CD14-positive monocyte (primary cell): ENCODE data around the gene MBP. TPM values are rescaled to one million over a fixed set of nuclear protein-coding genes. Genes with fewer than 3 reads are reported as not detected.

Experiments used
- DNase-seq, 3 donors: peaks; one replicate each; pipeline ENCODE4 v3.0.0-alpha.2; 2011 to 2022
- H2AFZ ChIP-seq: 2 replicates; pipeline ENCODE4 v1.6.0; 2012; ENCODE audit warnings: mild to moderate bottlenecking, low read depth, low read length, inconsistent platforms; ENCODE audit not compliant: insufficient read depth, poor library complexity, severe bottlenecking
- H3K27ac ChIP-seq, 2 donors: 1 replicate in 1 of 2; 2 replicates in 1 of 2; pipeline ENCODE4 v1.5.1; 2012 to 2013; ENCODE audit warnings: low read length in 2 of 2, control low read depth in 1 of 2, inconsistent platforms in 1 of 2, low read depth in 1 of 2, mild to moderate bottlenecking in 1 of 2
- H3K27me3 ChIP-seq, 2 donors: one replicate each; pipeline versions ENCODE4 v1.6.0 to v1.6.1; 2011 to 2013; ENCODE audit warnings: low read length in 2 of 2; ENCODE audit not compliant: control insufficient read depth in 2 of 2, insufficient read depth in 2 of 2
- H3K36me3 ChIP-seq, 2 donors: replicated peaks in 1 of 2; 1 replicate in 1 of 2; 2 replicates in 1 of 2; pipeline versions ENCODE4 v1.5.1 to v1.6.1; 2012 to 2013; ENCODE audit warnings: low read length in 2 of 2, control low read depth in 1 of 2, inconsistent platforms in 1 of 2, mild to moderate bottlenecking in 1 of 2; ENCODE audit not compliant: insufficient read depth in 2 of 2, control insufficient read depth in 1 of 2
- H3K4me1 ChIP-seq, 2 donors: 1 replicate in 1 of 2; 2 replicates in 1 of 2; pipeline versions ENCODE4 v1.5.1 to v1.6.1; 2012 to 2013; ENCODE audit warnings: low read length in 2 of 2, control low read depth in 1 of 2, inconsistent platforms in 1 of 2, mild to moderate bottlenecking in 1 of 2, moderate library complexity in 1 of 2; ENCODE audit not compliant: insufficient read depth in 2 of 2, control insufficient read depth in 1 of 2
- H3K4me2 ChIP-seq: replicated peaks from 2 replicates; pipeline ENCODE3; 2012; ENCODE audit warnings: low read length, moderate library complexity, mild to moderate bottlenecking; ENCODE audit not compliant: poor library complexity, severe bottlenecking; ENCODE audit errors: extremely low read depth
- H3K4me3 ChIP-seq, 3 experiments: fragments of 200-600 bp in 1 of 3; sonication (generic) in 1 of 3; replicated peaks in 1 of 3; 1 replicate in 2 of 3; 2 replicates in 1 of 3; pipeline ENCODE4 v1.5.1; 2011 to 2013; ENCODE audit warnings: low read length in 3 of 3, mild to moderate bottlenecking in 3 of 3, control low read depth in 2 of 3, low read depth in 2 of 3, inconsistent platforms in 1 of 3, moderate library complexity in 1 of 3
- H3K79me2 ChIP-seq: 2 replicates; pipeline ENCODE4 v1.6.0; 2012; ENCODE audit warnings: mild to moderate bottlenecking, control low read depth, inconsistent platforms, low read length, moderate library complexity; ENCODE audit not compliant: insufficient read depth
- H3K9ac ChIP-seq: 2 replicates; pipeline ENCODE4 v1.6.0; 2017; ENCODE audit warnings: low read length, mild to moderate bottlenecking; ENCODE audit not compliant: insufficient read depth, poor library complexity, severe bottlenecking
- H3K9me3 ChIP-seq, 2 donors: replicated peaks in 1 of 2; 1 replicate in 1 of 2; 2 replicates in 1 of 2; pipeline versions ENCODE4 v1.5.1 to v1.6.1; 2012 to 2013; ENCODE audit warnings: low read length in 2 of 2, control low read depth in 1 of 2; ENCODE audit not compliant: control insufficient read depth in 1 of 2, insufficient read depth in 1 of 2
- H4K20me1 ChIP-seq: 2 replicates; pipeline ENCODE4 v1.6.0; 2012; ENCODE audit warnings: mild to moderate bottlenecking, low read length, control low read depth, moderate library complexity; ENCODE audit not compliant: insufficient read depth
- H3K27ac Mint-ChIP-seq, 7 donors: one replicate each; pipeline ENCODE4 v1.8.0; 2020; ENCODE audit warnings: mild to moderate bottlenecking in 7 of 7, mixed read lengths in 7 of 7, moderate library complexity in 6 of 7, inconsistent platforms in 2 of 7
- H3K27me3 Mint-ChIP-seq, 3 donors: one replicate each; pipeline ENCODE4 v1.8.0; 2021 to 2022; ENCODE audit warnings: low read depth in 3 of 3, mild to moderate bottlenecking in 3 of 3, mixed read lengths in 3 of 3, moderate library complexity in 3 of 3, inconsistent platforms in 1 of 3
- H3K36me3 Mint-ChIP-seq, 2 donors: one replicate each; pipeline ENCODE4 v1.8.0; 2020; ENCODE audit warnings: mixed read lengths in 2 of 2, inconsistent platforms in 1 of 2, mild to moderate bottlenecking in 1 of 2
- H3K4me1 Mint-ChIP-seq: one replicate; pipeline ENCODE4 v1.8.0; 2020; ENCODE audit warnings: mild to moderate bottlenecking, mixed read lengths
- H3K4me3 Mint-ChIP-seq, 2 donors: one replicate each; pipeline ENCODE4 v1.8.0; 2020; ENCODE audit warnings: mild to moderate bottlenecking in 2 of 2, mixed read lengths in 2 of 2, moderate library complexity in 1 of 2
- H3K9me3 Mint-ChIP-seq, 7 donors: one replicate each; pipeline ENCODE4 v1.8.0; 2020 to 2022; ENCODE audit warnings: mixed read lengths in 7 of 7, mild to moderate bottlenecking in 6 of 7, moderate library complexity in 6 of 7, inconsistent platforms in 2 of 7
- WGBS: methylation state at CpG from one replicate; pipeline ENCODE4 v1.1.5; 2013; ENCODE audit warnings: missing lambda C conversion rate; ENCODE audit not compliant: insufficient coverage; 5-methylcytosine and 5-hydroxymethylcytosine counted together
- intact Hi-C, 2 donors: fragments of 100-400 bp; cut with micrococcal nuclease; formaldehyde crosslinking; loops; one replicate each; pipeline versions ENCODE4 v1.15.0 to v1.15.1; 2023
- polyA plus RNA-seq, 3 donors: library from polyadenylated mRNA; depleted of rRNA in 1 of 3; unstranded in 2 of 3; stranded (reverse) in 1 of 3; fragments of 300-500 nt in 2 of 3; fragments of >200 nt in 1 of 3; fragmentation: Illumina TruSeq in 2 of 3; gene quantifications; 1 replicate in 2 of 3; 2 replicates in 1 of 3; pipeline ENCODE4 v1.2.3, GENCODE V29; 2012 to 2021
- TF ChIP-seq, protein P1 (sequence below): fragments of 200-600 bp; IDR thresholded peaks from one replicate; pipeline ENCODE4 v1.8.0; 2022; ENCODE audit warnings: antibody characterized with exemption, mild to moderate bottlenecking

MBP gene
- polyA plus RNA-seq, 3 donors, result 47.7 to 81.0 (median 50.4) TPM

DNA sequence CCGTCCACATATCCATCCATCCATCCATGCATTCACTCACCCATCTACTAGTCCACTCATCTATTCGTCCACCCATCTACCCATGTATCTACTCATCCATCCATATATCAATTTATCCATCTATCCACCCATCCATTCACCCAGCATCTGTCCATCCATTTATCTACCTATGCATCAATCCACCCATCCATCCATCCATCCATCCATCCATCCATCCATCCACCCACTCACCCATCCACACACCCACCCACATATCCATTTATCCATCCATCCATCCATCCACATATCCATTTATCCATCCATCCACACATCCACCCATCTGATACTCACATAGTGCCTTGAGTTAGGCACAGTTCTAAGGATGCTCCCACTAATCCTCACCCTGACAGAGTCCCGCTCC, 99.0 kb downstream of the MBP start:
- TF ChIP-seq, protein P1, sequence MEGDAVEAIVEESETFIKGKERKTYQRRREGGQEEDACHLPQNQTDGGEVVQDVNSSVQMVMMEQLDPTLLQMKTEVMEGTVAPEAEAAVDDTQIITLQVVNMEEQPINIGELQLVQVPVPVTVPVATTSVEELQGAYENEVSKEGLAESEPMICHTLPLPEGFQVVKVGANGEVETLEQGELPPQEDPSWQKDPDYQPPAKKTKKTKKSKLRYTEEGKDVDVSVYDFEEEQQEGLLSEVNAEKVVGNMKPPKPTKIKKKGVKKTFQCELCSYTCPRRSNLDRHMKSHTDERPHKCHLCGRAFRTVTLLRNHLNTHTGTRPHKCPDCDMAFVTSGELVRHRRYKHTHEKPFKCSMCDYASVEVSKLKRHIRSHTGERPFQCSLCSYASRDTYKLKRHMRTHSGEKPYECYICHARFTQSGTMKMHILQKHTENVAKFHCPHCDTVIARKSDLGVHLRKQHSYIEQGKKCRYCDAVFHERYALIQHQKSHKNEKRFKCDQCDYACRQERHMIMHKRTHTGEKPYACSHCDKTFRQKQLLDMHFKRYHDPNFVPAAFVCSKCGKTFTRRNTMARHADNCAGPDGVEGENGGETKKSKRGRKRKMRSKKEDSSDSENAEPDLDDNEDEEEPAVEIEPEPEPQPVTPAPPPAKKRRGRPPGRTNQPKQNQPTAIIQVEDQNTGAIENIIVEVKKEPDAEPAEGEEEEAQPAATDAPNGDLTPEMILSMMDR, result no peak
- Mint-ChIP-seq H3K36me3 (peaks cover 49 to 64% of the 10 kb centered on the region in 2 donors), H3K4me1 (peaks cover 17% of the 10 kb centered on the region), H3K27me3 (peaks cover 0 to 2% (median 0%) of the 10 kb centered on the region in 3 donors), H3K27ac (peak overlapping the region in 1 of 7 donors; percentile 0), H3K9me3 (peaks cover 0 to 6% (median 0%) of the 10 kb centered on the region in 7 donors), H3K4me3 (no peak overlapping the region)
- WGBS, result 100% methylated on average over 2 of the region's 3 CpGs
- peaks cover 88% of the 10 kb centered on the region for H4K20me1 ChIP-seq
- H3K27ac ChIP-seq, result no peak overlapping the region
- no peak for DNase-seq
- no peak overlapping the region for H3K4me3 ChIP-seq
- peaks cover 21 to 58% of the 10 kb centered on the region in 2 donors for H3K36me3 ChIP-seq
- H3K9me3 ChIP-seq, result no peaks in the 10 kb centered on the region
- H3K4me1 ChIP-seq, result peaks cover 8 to 11% of the 10 kb centered on the region in 2 donors
- no peak overlapping the region for H3K4me2 ChIP-seq
- H3K27me3 ChIP-seq, result no peaks in the 10 kb centered on the region
- no peak overlapping the region for H3K9ac ChIP-seq
- peaks cover 64% of the 10 kb centered on the region for H3K79me2 ChIP-seq
- intact Hi-C loops, result no loop called here
- H2AFZ ChIP-seq, result no peak overlapping the region

DNA sequence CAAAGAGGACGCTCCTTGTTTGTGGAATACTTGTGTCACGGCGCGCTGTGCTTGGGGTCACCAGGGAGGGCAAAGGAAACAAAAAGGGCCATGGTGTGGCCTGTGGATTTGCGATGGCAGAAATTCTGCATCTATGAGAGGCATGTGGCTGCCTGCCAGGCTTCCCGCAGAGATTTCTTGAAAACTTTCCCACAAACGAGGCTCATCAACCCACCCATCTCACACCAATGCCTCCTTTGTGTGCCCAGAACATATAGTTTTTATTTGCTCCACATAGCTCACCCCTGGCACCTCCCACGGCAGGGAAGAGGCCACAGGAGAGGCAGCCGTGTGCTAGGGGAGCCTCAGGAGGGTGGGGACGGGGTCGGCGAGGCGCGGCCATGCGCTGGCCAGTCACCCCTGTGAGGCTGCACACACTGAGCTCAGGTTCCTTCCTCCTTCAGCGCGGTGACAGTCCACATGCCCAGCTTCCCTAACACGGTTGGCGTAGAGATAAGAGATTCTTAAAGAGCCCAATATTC, 100.3 kb downstream of the MBP start:
- peaks cover 8 to 11% of the 10 kb centered on the region in 2 donors for H3K4me1 ChIP-seq
- peaks cover 0 to 2% (median 0%) of the 10 kb centered on the region in 3 donors for H3K27me3 Mint-ChIP-seq
- peak in 2 of 3 donors; percentile 23 to 25 for DNase-seq
- intact Hi-C loops, result no loop called here
- H3K4me2 ChIP-seq, result no peak overlapping the region
- H4K20me1 ChIP-seq, result peaks cover 80% of the 10 kb centered on the region
- H2AFZ ChIP-seq, result no peak overlapping the region
- H3K4me1 Mint-ChIP-seq, result peaks cover 16% of the 10 kb centered on the region
- peaks cover 52% of the 10 kb centered on the region for H3K79me2 ChIP-seq
- peaks cover 43 to 61% of the 10 kb centered on the region in 2 donors for H3K36me3 Mint-ChIP-seq
- H3K4me3 Mint-ChIP-seq, result no peak overlapping the region
- H3K9me3 ChIP-seq, result no peaks in the 10 kb centered on the region
- H3K9me3 Mint-ChIP-seq, result peaks cover 0 to 6% (median 0%) of the 10 kb centered on the region in 7 donors
- H3K27ac ChIP-seq, result peak overlapping the region in 1 of 2 donors; percentile 48
- H3K27ac Mint-ChIP-seq, result peak overlapping the region in 6 of 7 donors; percentile 45 to 85 (median 73)
- no peak overlapping the region for H3K9ac ChIP-seq
- 33% methylated on average over 15 of the region's 19 CpGs for WGBS
- H3K27me3 ChIP-seq, result no peaks in the 10 kb centered on the region
- H3K36me3 ChIP-seq, result peaks cover 14 to 44% of the 10 kb centered on the region in 2 donors
- H3K4me3 ChIP-seq, result no peak overlapping the region
- TF ChIP-seq, protein P1, result no peak
